Mucosa of rectum (tissue), 2 donors: ENCODE measurements around the gene DKC1.
A peak's percentile ranks its signal among the peaks of the same experiment; 100 is the strongest.

Experiments used
- H3K27ac ChIP-seq, 2 donors: one replicate each; pipeline ENCODE4 v1.7.0; 2013; ENCODE audit warnings: inconsistent platforms in 2 of 2, low read depth in 2 of 2, low read length in 2 of 2
- H3K27me3 ChIP-seq, 2 donors: one replicate each; pipeline ENCODE4 v1.7.0; 2013; ENCODE audit warnings: low read length in 2 of 2; ENCODE audit not compliant: control insufficient read depth in 2 of 2, insufficient read depth in 2 of 2
- H3K36me3 ChIP-seq, 2 donors: one replicate each; pipeline ENCODE4 v1.7.0; 2013; ENCODE audit warnings: low read length in 2 of 2; ENCODE audit not compliant: control insufficient read depth in 2 of 2, insufficient read depth in 2 of 2
- H3K4me1 ChIP-seq, 2 donors: one replicate each; pipeline ENCODE4 v1.7.0; 2013; ENCODE audit warnings: low read length in 2 of 2, mild to moderate bottlenecking in 1 of 2; ENCODE audit not compliant: control insufficient read depth in 2 of 2, insufficient read depth in 2 of 2
- H3K4me3 ChIP-seq, 2 donors: one replicate each; pipeline ENCODE4 v1.7.0; 2013; ENCODE audit warnings: low read length in 2 of 2
- H3K9ac ChIP-seq, 2 donors: one replicate each; pipeline ENCODE4 v1.7.0; 2013; ENCODE audit warnings: low read length in 2 of 2, low read depth in 1 of 2, mild to moderate bottlenecking in 1 of 2
- H3K9me3 ChIP-seq, 2 donors: one replicate each; pipeline ENCODE4 v1.7.0; 2013; ENCODE audit warnings: low read length in 2 of 2; ENCODE audit not compliant: control insufficient read depth in 2 of 2
- donor health status: healthy.
- donor health status: Normal muscosa, but diverticular disease.

Gene DKC1

GRCh38 chrX:154727871-154728270 lies 34.8 kb upstream of the DKC1 start:
- Histone ChIP-seq H3K9me3 (no peaks in the 10 kb centered on the region), H3K4me3 (no peak overlapping the region), H3K36me3 (no peaks in the 10 kb centered on the region), H3K27ac (no peak overlapping the region), H3K9ac (no peak overlapping the region), H3K27me3 (no peaks in the 10 kb centered on the region), H3K4me1 (peaks cover 5 to 7% of the 10 kb centered on the region in 2 donors)

- H3K9me3 ChIP-seq = no peaks in the 10 kb centered on the region
- no peaks in the 10 kb centered on the region for H3K27me3 ChIP-seq
- H3K27ac ChIP-seq = no peak overlapping the region
- H3K4me3 ChIP-seq = no peak overlapping the region
- H3K9ac ChIP-seq = no peak overlapping the region
- peaks cover 5 to 7% of the 10 kb centered on the region in 2 donors for H3K4me1 ChIP-seq
- H3K36me3 ChIP-seq = no peaks in the 10 kb centered on the region
Measured at GRCh38 chrX:154728431-154729190, 34.1 kb upstream of the DKC1 start.

GRCh38 chrX:154729439-154729838 lies 33.2 kb upstream of the DKC1 start:
- H3K9me3 ChIP-seq = no peaks in the 10 kb centered on the region
- no peaks in the 10 kb centered on the region for H3K36me3 ChIP-seq
- H3K27ac ChIP-seq = peak overlapping the region in 1 of 2 donors; percentile 7
- no peak overlapping the region for H3K4me3 ChIP-seq
- H3K27me3 ChIP-seq = no peaks in the 10 kb centered on the region
- H3K4me1 ChIP-seq = peaks cover 5 to 11% of the 10 kb centered on the region in 2 donors
- no peak overlapping the region for H3K9ac ChIP-seq

- peak overlapping the region; percentile 7 to 8 for H3K27ac ChIP-seq
- no peak overlapping the region for H3K4me3 ChIP-seq
- H3K4me1 ChIP-seq = peaks cover 5 to 13% of the 10 kb centered on the region in 2 donors
- no peak overlapping the region for H3K9ac ChIP-seq
- H3K36me3 ChIP-seq = no peaks in the 10 kb centered on the region
- no peaks in the 10 kb centered on the region for H3K9me3 ChIP-seq
- peaks cover 0 to 2% of the 10 kb centered on the region in 2 donors for H3K27me3 ChIP-seq
Measured at GRCh38 chrX:154730253-154730891, 32.3 kb upstream of the DKC1 start.

GRCh38 chrX:154731184-154731583 lies 31.5 kb upstream of the DKC1 start:
- H3K4me3 ChIP-seq = no peak overlapping the region
- H3K27ac ChIP-seq = no peak overlapping the region
- peaks cover 0 to 2% of the 10 kb centered on the region in 2 donors for H3K27me3 ChIP-seq
- peaks cover 5 to 17% of the 10 kb centered on the region in 2 donors for H3K4me1 ChIP-seq
- H3K9ac ChIP-seq = no peak overlapping the region
- no peaks in the 10 kb centered on the region for H3K36me3 ChIP-seq
- H3K9me3 ChIP-seq = no peaks in the 10 kb centered on the region

GRCh38 chrX:154731881-154732280 lies 30.8 kb upstream of the DKC1 start:
- Histone ChIP-seq H3K36me3 (no peaks in the 10 kb centered on the region), H3K4me3 (no peak overlapping the region), H3K27me3 (peaks cover 0 to 2% of the 10 kb centered on the region in 2 donors), H3K9ac (no peak overlapping the region), H3K27ac (no peak overlapping the region), H3K9me3 (no peaks in the 10 kb centered on the region), H3K4me1 (peaks cover 5 to 17% of the 10 kb centered on the region in 2 donors)

GRCh38 chrX:154732421-154733065 lies 30.1 kb upstream of the DKC1 start:
- Histone ChIP-seq H3K36me3 (no peaks in the 10 kb centered on the region), H3K9me3 (no peaks in the 10 kb centered on the region), H3K27me3 (peaks cover 0 to 2% of the 10 kb centered on the region in 2 donors), H3K4me1 (peaks cover 5 to 17% of the 10 kb centered on the region in 2 donors), H3K4me3 (no peak overlapping the region), H3K27ac (peak overlapping the region; percentile 26 to 33), H3K9ac (no peak overlapping the region)

- H3K9me3 ChIP-seq = no peaks in the 10 kb centered on the region
- H3K36me3 ChIP-seq = no peaks in the 10 kb centered on the region
- H3K4me3 ChIP-seq = no peak overlapping the region
- peaks cover 0 to 2% of the 10 kb centered on the region in 2 donors for H3K27me3 ChIP-seq
- H3K27ac ChIP-seq = peak overlapping the region; percentile 26 to 33
- H3K4me1 ChIP-seq = peaks cover 5 to 17% of the 10 kb centered on the region in 2 donors
- H3K9ac ChIP-seq = no peak overlapping the region
Measured at GRCh38 chrX:154733066-154733425, 29.6 kb upstream of the DKC1 start.

- peak overlapping the region in 1 of 2 donors; percentile 17 for H3K4me3 ChIP-seq
Measured at GRCh38 chrX:154734061-154734781, 28.4 kb upstream of the DKC1 start.

More at GRCh38 chrX:154734061-154734781, 28.4 kb upstream of the DKC1 start:
- Histone ChIP-seq H3K4me1 (peaks cover 5 to 17% of the 10 kb centered on the region in 2 donors), H3K9ac (no peak overlapping the region), H3K27ac (peak overlapping the region; percentile 62 to 72), H3K9me3 (no peaks in the 10 kb centered on the region), H3K36me3 (no peaks in the 10 kb centered on the region), H3K27me3 (peaks cover 0 to 2% of the 10 kb centered on the region in 2 donors)
